OCI-LY7 (cell line): ENCODE results near the gene MED15. TPM values are rescaled to one million over a fixed set of nuclear protein-coding genes. Genes with fewer than 3 reads are reported as not detected.
"Not testable (repeated sequence)": the region's sequence is repeated elsewhere in the genome, so short reads cannot be mapped to it uniquely, and the experiment has no call there.

Experiments used
- BruUV-seq: library from RNA; stranded (reverse); fragments of 400-500 nt; replicated peaks from 2 replicates; lab custom pipeline; 2021; lab: Mats Ljungman, UMichigan
- CTCF ChIA-PET: fragments of 300-600 bp; sonication (Branson Sonifier 250); formaldehyde crosslinking; loops from one replicate; lab custom pipeline; 2022; ENCODE audit warnings: antibody characterized with exemption; ENCODE audit not compliant: unreplicated experiment; lab: Charles Lee
- POLR2A ChIA-PET: fragments of 300-600 bp; sonication (Branson Sonifier 250); formaldehyde crosslinking; loops from one replicate; lab custom pipeline; 2022; ENCODE audit warnings: antibody characterized with exemption; lab: Charles Lee
- DNase-seq: peaks from one replicate; pipeline ENCODE4 v3.0.0-alpha.2; 2015; ENCODE audit warnings: low spot score
- H2AFZ ChIP-seq: fragments of 200-600 bp; sonication (generic), shearing (Covaris generic); 2 replicates; pipeline ENCODE4 v1.6.1; 2014; ENCODE audit warnings: mild to moderate bottlenecking, antibody characterized with exemption, low read length, moderate library complexity
- H3K27ac ChIP-seq: fragments of 200-600 bp; sonication (generic); 2 replicates; pipeline ENCODE4 v1.5.1; 2014; ENCODE audit warnings: mixed run types, low read depth, mild to moderate bottlenecking, moderate library complexity, low read length, inconsistent platforms; ENCODE audit not compliant: poor library complexity, severe bottlenecking
- H3K36me3 ChIP-seq: fragments of 200-600 bp; sonication (generic); 2 replicates; pipeline ENCODE4 v1.6.1; 2014; ENCODE audit warnings: mild to moderate bottlenecking, antibody characterized with exemption, low read length, moderate library complexity, mixed read lengths; ENCODE audit not compliant: insufficient read depth
- H3K4me1 ChIP-seq: fragments of 200-600 bp; sonication (generic); 2 replicates; pipeline ENCODE4 v1.5.1; 2014; ENCODE audit warnings: mild to moderate bottlenecking, low read length; ENCODE audit not compliant: insufficient read depth, poor library complexity, severe bottlenecking
- H3K4me2 ChIP-seq: fragments of 200-600 bp; sonication (generic); 2 replicates; pipeline ENCODE4 v1.6.1; 2014; ENCODE audit warnings: mild to moderate bottlenecking, low read length
- H3K4me3 ChIP-seq: fragments of 200-600 bp; sonication (generic); 2 replicates; pipeline ENCODE4 v1.5.1; 2014; ENCODE audit warnings: mild to moderate bottlenecking, low read depth, low read length; ENCODE audit not compliant: poor library complexity, severe bottlenecking
- H3K79me2 ChIP-seq: fragments of 200-600 bp; sonication (generic); 2 replicates; pipeline ENCODE4 v1.6.1; 2016; ENCODE audit warnings: low read depth, mild to moderate bottlenecking, low read length, moderate library complexity, mixed read lengths; ENCODE audit not compliant: insufficient read depth
- H3K9me2 ChIP-seq: fragments of 200-600 bp; sonication (generic); 2 replicates; pipeline ENCODE4 v1.6.1; 2016; ENCODE audit warnings: mild to moderate bottlenecking, low read length, mixed read lengths; ENCODE audit not compliant: insufficient read depth
- H3K9me3 ChIP-seq: fragments of 200-600 bp; sonication (generic); 2 replicates; pipeline ENCODE4 v1.6.1; 2014; ENCODE audit warnings: mild to moderate bottlenecking, mixed run types, low read length, mixed read lengths
- H4K20me1 ChIP-seq: fragments of 200-600 bp; sonication (generic); 2 replicates; pipeline ENCODE4 v1.6.1; 2014; ENCODE audit warnings: mild to moderate bottlenecking, antibody characterized with exemption, low read length, moderate library complexity, mixed read lengths; ENCODE audit not compliant: insufficient read depth
- CTCF ChIP-seq: fragments of 200-600 bp; sonication (generic); conservative IDR thresholded peaks from 2 replicates; pipeline ENCODE4 v1.5.1; 2014; ENCODE audit warnings: mild to moderate bottlenecking, antibody characterized with exemption, low read length, moderate library complexity, mixed read lengths
- EZH2phosphoT487 ChIP-seq: fragments of 200-600 bp; sonication (generic); IDR thresholded peaks from 2 replicates; pipeline ENCODE4 v1.6.1; 2018; ENCODE audit warnings: low read depth, borderline replicate concordance, mild to moderate bottlenecking, mixed run types, antibody characterized with exemption, low read length, moderate library complexity, mixed read lengths
- intact Hi-C: fragments of 100-400 bp; cut with micrococcal nuclease; formaldehyde crosslinking; loops from one replicate; pipeline ENCODE4 v1.10.0; 2022; ENCODE audit not compliant: unreplicated experiment
- total RNA-seq, 2 experiments: library from RNA; depleted of rRNA in 1 of 2; stranded (reverse); fragments of >200 nt in 1 of 2; shearing (Covaris generic) in 1 of 2; gene quantifications; 2 replicates each; pipeline ENCODE4 v1.2.3, GENCODE V29; 2014 to 2022

MED15 gene
- total RNA-seq, 2 experiments from 2014 or later: 28.7 to 79.2 TPM

GRCh38 chr22:20499769-20500168 is 7.6 kb upstream of the MED15 start:
- no peaks in the 10 kb centered on the region for H4K20me1 ChIP-seq
- TF ChIP-seq CTCF (no peak), EZH2phosphoT487 (no peak)
- no peak for DNase-seq
- H2AFZ ChIP-seq: no peak overlapping the region
- intact Hi-C loops: no loop called here
- no TSS peak for BruUV-seq
- H3K4me1 ChIP-seq: peaks cover 8% of the 10 kb centered on the region
- H3K4me2 ChIP-seq: no peak overlapping the region
- H3K36me3 ChIP-seq: no peaks in the 10 kb centered on the region
- H3K27ac ChIP-seq: no peak overlapping the region
- ChIA-PET CTCF (no interaction called here), POLR2A (interaction anchor here (1.0 kb wide), 1 partner anchor 24 kb away, joined by 3 read pairs; no protein-coding TSS in a partner anchor)
- H3K4me3 ChIP-seq: no peak overlapping the region
- no peaks in the 10 kb centered on the region for H3K9me2 ChIP-seq
- no peaks in the 10 kb centered on the region for H3K79me2 ChIP-seq
- no peaks in the 10 kb centered on the region for H3K9me3 ChIP-seq

GRCh38 chr22:20503816-20504215 is 3.6 kb upstream of the MED15 start:
- no peak overlapping the region for H3K4me2 ChIP-seq
- no peak overlapping the region for H2AFZ ChIP-seq
- no peak overlapping the region for H3K4me3 ChIP-seq
- no peak for TF ChIP-seq EZH2phosphoT487
- TF ChIP-seq CTCF: no peak
- H3K36me3 ChIP-seq: no peaks in the 10 kb centered on the region
- peaks cover 9% of the 10 kb centered on the region for H3K4me1 ChIP-seq
- H4K20me1 ChIP-seq: peaks cover 2% of the 10 kb centered on the region; the same call in 1 of the 2 replicates
- no TSS peak for BruUV-seq
- peaks cover 14% of the 10 kb centered on the region for H3K79me2 ChIP-seq
- DNase-seq: no peak
- no peaks in the 10 kb centered on the region for H3K9me3 ChIP-seq
- intact Hi-C loops: no loop called here
- ChIA-PET POLR2A (no interaction called here), CTCF (no interaction called here)
- no peaks in the 10 kb centered on the region for H3K9me2 ChIP-seq
- H3K27ac ChIP-seq: no peak overlapping the region

GRCh38 chr22:20504293-20504922 is 3.0 kb upstream of the MED15 start:
- CTCF ChIA-PET, BruUV-seq, H3K9me3 ChIP-seq, H4K20me1 ChIP-seq, H3K9me2 ChIP-seq, H3K36me3 ChIP-seq, H2AFZ ChIP-seq, DNase-seq, intact Hi-C loops, H3K4me2 ChIP-seq, H3K27ac ChIP-seq, H3K4me3 ChIP-seq: not testable (repeated sequence)
- Histone ChIP-seq H3K4me1 (peaks cover 15% of the 10 kb centered on the region), H3K79me2 (peaks cover 20% of the 10 kb centered on the region)
- POLR2A ChIA-PET: interaction anchor here (0.7 kb wide), 1 partner anchor 15 kb away, joined by 3 read pairs; no protein-coding TSS in a partner anchor
